Left colon (tissue), 2 donors: ENCODE data around the gene DOCK4. TPM values are rescaled to one million over a fixed set of nuclear protein-coding genes. Genes with fewer than 3 reads are reported as not detected.

ENCODE experiments used
- ATAC-seq: fragments of 200-7000 bp; cut with Tn5 transposase; one replicate; pipeline ENCODE4 v1.9.1; 2020; ENCODE audit warnings: mild to moderate bottlenecking, moderate library complexity
- DNase-seq, 2 donors: peaks; one replicate each; pipeline ENCODE4 v3.0.0-alpha.2; 2020
- intact Hi-C, 2 donors: fragments of 100-400 bp; cut with DNase I in 1 of 2; cut with micrococcal nuclease in 1 of 2; formaldehyde crosslinking; loops; one replicate each; pipeline versions ENCODE4 v1.11.2 to v1.14.0; 2022; cut with DNase I, micrococcal nuclease
- total RNA-seq, 2 donors: library from RNA; stranded (reverse); fragmentation: NEBNext Ultra II Directional; extraction: Animal tissue kit (Norgen Biotek cat#: 25700); gene quantifications; one replicate each; pipeline ENCODE4 v1.2.1, GENCODE V29; 2021
- donor health status: DM: no; HTN: no; CAD: no.
- donor health status: DM: yes; HTN: yes; CAD: no.

Gene DOCK4
- total RNA-seq, 2 donors from 2014 or later = 6.6 to 11.5 TPM

DNA sequence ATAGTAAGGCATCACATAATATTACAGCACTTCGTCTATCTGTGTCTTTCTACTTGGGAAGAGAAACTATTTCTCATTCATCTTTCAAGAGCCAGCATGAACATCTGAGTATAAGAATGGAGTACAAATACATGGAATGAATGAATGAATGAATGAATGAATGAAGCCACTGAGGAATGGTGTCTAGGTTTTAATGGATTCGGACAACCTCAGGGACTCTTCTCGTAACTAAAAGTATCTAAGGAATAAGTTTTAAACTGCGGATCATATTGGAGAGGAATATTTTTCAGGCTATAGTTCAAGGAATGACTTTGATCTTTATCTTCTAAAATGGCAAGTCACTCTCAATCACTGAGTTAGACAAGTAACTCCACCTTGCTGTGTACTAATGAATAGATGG is 199.0 kb downstream of the DOCK4 start:
- no peak for DNase-seq
- intact Hi-C loops = no loop called here
- no peak for ATAC-seq

DNA sequence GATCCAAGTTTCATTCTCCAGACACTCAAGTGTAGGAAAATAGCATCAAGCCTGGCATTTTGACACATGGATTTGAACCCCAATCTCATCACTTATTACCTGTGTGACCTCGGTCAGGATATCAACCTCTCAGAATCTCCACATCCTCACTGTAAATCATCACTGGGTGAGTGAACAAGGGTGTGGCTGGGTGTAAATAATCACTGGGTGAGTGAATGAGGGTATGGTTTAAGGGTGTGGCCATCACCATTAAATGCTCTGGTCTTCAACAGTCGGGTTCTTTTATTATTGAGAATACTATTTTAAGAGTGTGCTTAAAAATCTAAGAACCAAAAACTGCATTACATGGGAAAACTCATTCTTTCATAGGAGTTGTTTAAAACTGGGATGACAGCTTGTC is 200.1 kb downstream of the DOCK4 start:
- intact Hi-C loops = no loop called here
- DNase-seq (no peak), ATAC-seq (peak; percentile 84)

- DNase-seq (no peak), ATAC-seq (no peak)
- intact Hi-C loops = no loop called here
Measured at GRCh38 chr7:112005205-112005775, 200.9 kb downstream of the DOCK4 start.

DNA sequence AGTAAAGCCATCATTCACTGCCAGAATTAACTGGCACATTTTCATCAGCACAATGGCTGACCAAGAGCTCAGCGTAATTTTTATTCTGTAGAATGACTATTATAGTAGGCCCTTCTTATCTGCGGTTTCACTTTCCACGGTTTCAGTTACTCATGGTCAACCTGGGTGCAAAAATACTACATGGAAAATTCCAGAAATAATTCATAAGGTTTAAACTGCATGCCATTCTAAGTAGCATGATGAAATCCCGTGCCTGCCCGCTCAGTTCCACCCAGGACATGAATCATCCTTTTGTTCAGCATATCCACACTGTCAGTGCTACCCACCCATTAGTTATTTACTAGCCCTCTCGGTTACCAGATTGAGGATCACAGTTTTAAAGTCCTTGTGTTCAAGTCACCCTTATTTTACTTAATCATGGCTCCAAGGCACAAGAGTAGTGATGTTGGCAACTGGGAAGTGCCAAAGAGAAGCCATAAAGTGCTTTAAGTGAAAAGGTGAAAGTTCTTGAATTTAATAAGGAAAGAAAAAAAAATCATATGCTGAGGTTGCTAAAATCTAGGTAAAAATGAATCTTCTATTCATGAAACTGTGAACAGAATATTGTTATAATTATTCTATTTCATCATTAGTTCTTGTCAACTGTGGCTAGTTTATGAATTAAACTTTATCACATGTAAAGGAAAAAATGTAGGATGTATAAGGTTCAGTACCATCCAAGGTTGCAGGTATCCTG is 204.9 kb downstream of the DOCK4 start:
- DNase-seq (no peak), ATAC-seq (no peak)
- intact Hi-C loops = no loop called here

- intact Hi-C loops = no loop called here
Measured at GRCh38 chr7:111998326-111998725, 207.9 kb downstream of the DOCK4 start.

GRCh38 chr7:111997546-111997945 is 208.7 kb downstream of the DOCK4 start:
- no peak for DNase-seq
- intact Hi-C loops = no loop called here
- no peak for ATAC-seq

More at GRCh38 chr7:111998326-111998725, 207.9 kb downstream of the DOCK4 start:
- DNase-seq (no peak), ATAC-seq (no peak)

DNA sequence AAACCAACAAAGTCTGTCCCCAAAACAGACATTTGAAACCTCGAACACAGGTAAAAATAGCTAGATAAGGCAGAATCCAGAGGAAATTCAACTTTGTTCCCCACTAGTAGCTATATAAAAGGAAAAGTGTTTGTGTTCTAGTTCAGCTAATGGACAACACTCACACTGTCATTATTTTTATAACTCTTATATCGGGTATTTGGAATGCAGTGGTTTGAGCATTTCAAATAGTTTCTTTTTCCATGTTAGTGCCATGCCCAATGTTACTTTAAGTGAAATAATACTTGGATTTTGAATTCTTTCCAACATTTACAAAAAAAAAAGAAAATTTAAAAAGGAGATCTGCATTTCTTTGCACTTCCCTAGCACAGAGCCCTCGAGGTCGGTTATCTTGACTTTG is 213.6 kb downstream of the DOCK4 start:
- intact Hi-C loops = no loop called here
- ATAC-seq (no peak), DNase-seq (no peak)

GRCh38 chr7:111990643-111991042 is 215.6 kb downstream of the DOCK4 start:
- no peak for ATAC-seq
- DNase-seq = no peak
- intact Hi-C loops = no loop called here

- DNase-seq (no peak), ATAC-seq (no peak)
- intact Hi-C loops = no loop called here
Measured at GRCh38 chr7:111987886-111988285, 218.3 kb downstream of the DOCK4 start.

- ATAC-seq = no peak
- intact Hi-C loops = no loop called here
Measured at GRCh38 chr7:111987115-111987826, 218.9 kb downstream of the DOCK4 start.

DNA sequence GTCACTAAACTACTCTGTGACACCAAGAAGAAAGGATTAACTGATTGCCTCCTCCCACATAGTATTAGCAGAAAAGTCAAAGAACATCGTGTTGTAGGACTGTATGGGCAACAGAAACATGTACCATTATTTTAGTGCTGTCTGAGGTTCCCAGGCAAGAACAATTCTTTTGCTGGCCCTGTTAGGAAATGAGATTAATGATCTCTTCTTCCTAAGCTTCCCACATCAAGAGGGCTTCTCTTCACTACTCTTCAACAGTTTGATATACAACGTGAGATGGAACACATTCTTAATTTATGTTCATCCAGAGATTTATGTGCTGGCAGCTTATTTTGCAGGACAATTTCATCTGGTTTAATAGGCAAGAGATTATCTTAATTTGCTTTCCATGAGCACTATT is 219.6 kb downstream of the DOCK4 start:
- ATAC-seq = no peak
- intact Hi-C loops = no loop called here
- DNase-seq = no peak

More at GRCh38 chr7:111987115-111987826, 218.9 kb downstream of the DOCK4 start:
- no peak for DNase-seq

GRCh38 chr7:111985798-111986197 is 220.4 kb downstream of the DOCK4 start:
- ATAC-seq (no peak), DNase-seq (no peak)
- intact Hi-C loops = no loop called here

DNA sequence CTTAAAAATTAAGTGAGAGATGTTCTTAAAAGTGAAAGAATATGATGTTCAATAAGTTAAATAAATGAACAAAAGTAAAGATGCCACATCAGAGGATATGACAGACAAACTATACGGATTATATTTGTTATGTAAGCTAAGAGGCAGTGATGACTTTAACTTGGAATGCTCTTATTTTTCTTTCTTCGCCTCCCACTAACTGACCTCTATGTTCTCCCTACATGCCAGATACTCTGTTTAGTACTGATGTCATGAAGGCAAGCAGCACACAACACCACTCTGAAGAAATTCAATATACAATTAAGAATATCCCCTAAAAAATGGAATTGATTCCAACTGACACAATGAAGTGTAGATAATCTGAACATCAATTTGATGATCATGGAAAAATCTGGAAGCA is 223.4 kb downstream of the DOCK4 start:
- intact Hi-C loops = no loop called here
- ATAC-seq (no peak), DNase-seq (no peak)

GRCh38 chr7:111982133-111982532 is 224.1 kb downstream of the DOCK4 start:
- DNase-seq (no peak), ATAC-seq (no peak)
- intact Hi-C loops = no loop called here

GRCh38 chr7:111980725-111981124 is 225.5 kb downstream of the DOCK4 start:
- DNase-seq = no peak
- intact Hi-C loops = no loop called here
- ATAC-seq = no peak

GRCh38 chr7:111975346-111975745 is 230.9 kb downstream of the DOCK4 start:
- no peak for DNase-seq
- ATAC-seq = no peak
- intact Hi-C loops = no loop called here

DNA sequence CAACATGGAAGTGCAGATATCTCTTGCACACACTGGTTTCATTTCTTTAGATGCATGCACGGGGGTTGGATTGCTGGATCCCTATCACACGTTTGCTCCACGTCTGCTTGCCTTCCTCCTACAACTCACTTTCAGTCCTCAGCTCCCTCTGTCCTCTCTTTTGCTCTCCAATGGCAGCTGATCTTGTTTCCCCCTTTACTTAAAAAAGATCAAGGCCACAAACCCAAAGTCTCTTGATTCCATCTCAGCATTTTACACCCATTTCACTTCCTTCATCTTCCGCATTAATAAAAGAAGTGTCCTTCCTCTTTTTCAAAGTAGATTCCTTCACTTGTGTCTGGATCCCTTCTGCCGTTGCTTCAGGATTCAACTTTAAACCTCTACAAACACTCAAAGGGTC is 245.2 kb downstream of the DOCK4 start:
- no peak for ATAC-seq
- no peak for DNase-seq
- intact Hi-C loops = no loop called here

- ATAC-seq = no peak
- intact Hi-C loops = no loop called here
- no peak for DNase-seq
Measured at GRCh38 chr7:111958896-111959295, 247.3 kb downstream of the DOCK4 start.

DNA sequence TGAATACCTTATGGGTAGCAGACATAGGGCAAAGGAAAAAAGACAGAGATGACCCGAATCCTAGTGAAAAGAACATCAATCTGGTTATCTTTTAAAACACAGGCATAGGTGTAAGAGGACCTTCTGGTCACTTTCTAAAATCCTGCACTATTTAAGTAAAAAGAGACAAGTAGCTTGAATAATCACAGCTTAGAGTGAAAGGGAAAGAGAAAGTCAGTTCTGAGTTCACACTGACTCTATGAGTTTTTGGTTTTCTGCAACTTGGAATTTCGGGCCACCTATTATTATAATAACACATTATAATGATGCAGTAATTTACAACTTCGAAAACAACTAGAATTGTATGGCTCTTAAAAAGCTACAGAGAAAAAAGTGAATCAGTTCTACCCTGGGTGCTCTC is 247.8 kb downstream of the DOCK4 start:
- DNase-seq (no peak), ATAC-seq (no peak)
- intact Hi-C loops = no loop called here

DNA sequence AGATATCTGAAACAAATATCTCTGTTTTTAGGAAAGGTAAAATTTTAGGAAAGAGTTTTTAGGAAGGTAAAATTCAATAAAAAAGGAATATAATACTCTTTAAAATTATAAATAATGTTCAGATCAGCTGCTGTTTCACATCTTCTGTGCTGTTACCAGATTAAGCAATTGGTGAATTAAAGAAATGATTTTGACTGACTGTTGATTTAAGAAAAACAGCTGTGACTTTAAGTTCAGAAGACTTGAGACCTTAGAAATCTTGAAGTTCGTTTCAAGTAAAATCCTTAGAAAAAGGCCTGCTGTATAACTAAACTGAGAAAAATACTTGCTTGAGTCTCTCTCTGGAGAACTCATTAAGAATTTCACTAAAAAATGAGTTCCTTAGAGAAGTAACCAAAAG is 250.6 kb downstream of the DOCK4 start:
- DNase-seq = no peak
- intact Hi-C loops = no loop called here
- no peak for ATAC-seq
